Measurements from ENCODE around the gene SHROOM3. TPM values are rescaled to one million over a fixed set of nuclear protein-coding genes. Genes with fewer than 3 reads are reported as not detected.

Gene SHROOM3
- total and polyA plus RNA-seq, 2 experiments from 2014 or later, result 11.3 to 73.5 TPM

DNA sequence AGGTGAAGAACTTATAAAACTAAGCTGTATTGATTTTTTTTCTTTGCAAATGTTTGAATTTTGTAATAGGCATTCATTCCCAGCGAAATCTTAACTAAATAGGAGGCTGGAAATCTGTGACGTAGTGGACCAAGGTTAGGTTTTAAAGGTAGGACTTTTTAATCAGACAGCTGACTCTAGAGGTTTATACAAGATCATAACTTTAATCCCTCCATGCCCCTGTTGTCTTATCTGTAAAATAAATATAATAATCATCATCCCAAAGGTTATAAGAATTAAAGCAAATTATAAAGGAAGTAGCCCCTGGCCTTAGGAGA is 101.3 kb downstream of the SHROOM3 start:
- Mint-ChIP-seq H3K4me1 (peaks cover 19% of the 10 kb centered on the region; the same call in 2 of the 3 replicates), H3K36me3 (ENCODE audit: low read depth) (no peaks in the 10 kb centered on the region), H3K9me3 (no peaks in the 10 kb centered on the region), H3K27ac (no peak overlapping the region), H3K4me3 (no peak overlapping the region), H3K27me3 (ENCODE audit: insufficient read depth, low read depth, poor library complexity) (peaks cover 2% of the 10 kb centered on the region)
- Histone ChIP-seq H3K79me2 (replicated peaks; ENCODE audit: insufficient read depth) (no peaks in the 10 kb centered on the region), H3K4me3 (no peak overlapping the region), H4K20me1 (replicated peaks; ENCODE audit: insufficient read depth) (no peaks in the 10 kb centered on the region), H2AFZ (no peak overlapping the region), H3K27me3 (ENCODE audit: insufficient read depth) (no peaks in the 10 kb centered on the region), H3K4me1 (ENCODE audit: insufficient read depth) (peaks cover 9% of the 10 kb centered on the region; the same call in 1 of the 2 replicates), H3K9me2 (ENCODE audit: insufficient read depth) (0 out of 2 replicates have a peak, but pooled peaks cover 8% of the 10 kb centered on the region), H3F3A (replicated peaks; ENCODE audit: low read depth) (no peaks in the 10 kb centered on the region), H3K36me3 (ENCODE audit: insufficient read depth) (no peaks in the 10 kb centered on the region), H3K27ac (ENCODE audit: low read depth) (no peak overlapping the region), H3K4me2 (no peak overlapping the region)
- no peak for TF ChIP-seq JUNB (IDR thresholded peaks at IDR 0.05; ENCODE audit: unreplicated experiment)
- TF ChIP-seq, protein P1, sequence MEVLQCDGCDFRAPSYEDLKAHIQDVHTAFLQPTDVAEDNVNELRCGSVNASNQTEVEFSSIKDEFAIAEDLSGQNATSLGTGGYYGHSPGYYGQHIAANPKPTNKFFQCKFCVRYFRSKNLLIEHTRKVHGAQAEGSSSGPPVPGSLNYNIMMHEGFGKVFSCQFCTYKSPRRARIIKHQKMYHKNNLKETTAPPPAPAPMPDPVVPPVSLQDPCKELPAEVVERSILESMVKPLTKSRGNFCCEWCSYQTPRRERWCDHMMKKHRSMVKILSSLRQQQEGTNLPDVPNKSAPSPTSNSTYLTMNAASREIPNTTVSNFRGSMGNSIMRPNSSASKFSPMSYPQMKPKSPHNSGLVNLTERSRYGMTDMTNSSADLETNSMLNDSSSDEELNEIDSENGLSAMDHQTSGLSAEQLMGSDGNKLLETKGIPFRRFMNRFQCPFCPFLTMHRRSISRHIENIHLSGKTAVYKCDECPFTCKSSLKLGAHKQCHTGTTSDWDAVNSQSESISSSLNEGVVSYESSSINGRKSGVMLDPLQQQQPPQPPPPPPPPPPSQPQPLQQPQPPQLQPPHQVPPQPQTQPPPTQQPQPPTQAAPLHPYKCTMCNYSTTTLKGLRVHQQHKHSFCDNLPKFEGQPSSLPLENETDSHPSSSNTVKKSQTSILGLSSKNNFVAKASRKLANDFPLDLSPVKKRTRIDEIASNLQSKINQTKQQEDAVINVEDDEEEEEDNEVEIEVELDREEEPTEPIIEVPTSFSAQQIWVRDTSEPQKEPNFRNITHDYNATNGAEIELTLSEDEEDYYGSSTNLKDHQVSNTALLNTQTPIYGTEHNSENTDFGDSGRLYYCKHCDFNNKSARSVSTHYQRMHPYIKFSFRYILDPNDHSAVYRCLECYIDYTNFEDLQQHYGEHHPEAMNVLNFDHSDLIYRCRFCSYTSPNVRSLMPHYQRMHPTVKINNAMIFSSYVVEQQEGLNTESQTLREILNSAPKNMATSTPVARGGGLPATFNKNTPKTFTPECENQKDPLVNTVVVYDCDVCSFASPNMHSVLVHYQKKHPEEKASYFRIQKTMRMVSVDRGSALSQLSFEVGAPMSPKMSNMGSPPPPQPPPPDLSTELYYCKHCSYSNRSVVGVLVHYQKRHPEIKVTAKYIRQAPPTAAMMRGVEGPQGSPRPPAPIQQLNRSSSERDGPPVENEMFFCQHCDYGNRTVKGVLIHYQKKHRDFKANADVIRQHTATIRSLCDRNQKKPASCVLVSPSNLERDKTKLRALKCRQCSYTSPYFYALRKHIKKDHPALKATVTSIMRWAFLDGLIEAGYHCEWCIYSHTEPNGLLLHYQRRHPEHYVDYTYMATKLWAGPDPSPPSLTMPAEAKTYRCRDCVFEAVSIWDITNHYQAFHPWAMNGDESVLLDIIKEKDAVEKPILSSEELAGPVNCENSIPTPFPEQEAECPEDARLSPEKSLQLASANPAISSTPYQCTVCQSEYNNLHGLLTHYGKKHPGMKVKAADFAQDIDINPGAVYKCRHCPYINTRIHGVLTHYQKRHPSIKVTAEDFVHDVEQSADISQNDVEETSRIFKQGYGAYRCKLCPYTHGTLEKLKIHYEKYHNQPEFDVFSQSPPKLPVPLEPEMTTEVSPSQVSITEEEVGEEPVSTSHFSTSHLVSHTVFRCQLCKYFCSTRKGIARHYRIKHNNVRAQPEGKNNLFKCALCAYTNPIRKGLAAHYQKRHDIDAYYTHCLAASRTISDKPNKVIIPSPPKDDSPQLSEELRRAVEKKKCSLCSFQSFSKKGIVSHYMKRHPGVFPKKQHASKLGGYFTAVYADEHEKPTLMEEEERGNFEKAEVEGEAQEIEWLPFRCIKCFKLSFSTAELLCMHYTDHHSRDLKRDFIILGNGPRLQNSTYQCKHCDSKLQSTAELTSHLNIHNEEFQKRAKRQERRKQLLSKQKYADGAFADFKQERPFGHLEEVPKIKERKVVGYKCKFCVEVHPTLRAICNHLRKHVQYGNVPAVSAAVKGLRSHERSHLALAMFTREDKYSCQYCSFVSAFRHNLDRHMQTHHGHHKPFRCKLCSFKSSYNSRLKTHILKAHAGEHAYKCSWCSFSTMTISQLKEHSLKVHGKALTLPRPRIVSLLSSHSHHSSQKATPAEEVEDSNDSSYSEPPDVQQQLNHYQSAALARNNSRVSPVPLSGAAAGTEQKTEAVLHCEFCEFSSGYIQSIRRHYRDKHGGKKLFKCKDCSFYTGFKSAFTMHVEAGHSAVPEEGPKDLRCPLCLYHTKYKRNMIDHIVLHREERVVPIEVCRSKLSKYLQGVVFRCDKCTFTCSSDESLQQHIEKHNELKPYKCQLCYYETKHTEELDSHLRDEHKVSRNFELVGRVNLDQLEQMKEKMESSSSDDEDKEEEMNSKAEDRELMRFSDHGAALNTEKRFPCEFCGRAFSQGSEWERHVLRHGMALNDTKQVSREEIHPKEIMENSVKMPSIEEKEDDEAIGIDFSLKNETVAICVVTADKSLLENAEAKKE (CRISPR knock-in tag; IDR thresholded peaks at IDR 0.05), result no peak
- no peak for TF ChIP-seq POLR2AphosphoS5 (IDR thresholded peaks at IDR 0.05; ENCODE audit: low read depth)
- TF ChIP-seq NANOG (IDR thresholded peaks at IDR 0.05; ENCODE audit: borderline replicate concordance), result no peak
- TF ChIP-seq, protein P2, sequence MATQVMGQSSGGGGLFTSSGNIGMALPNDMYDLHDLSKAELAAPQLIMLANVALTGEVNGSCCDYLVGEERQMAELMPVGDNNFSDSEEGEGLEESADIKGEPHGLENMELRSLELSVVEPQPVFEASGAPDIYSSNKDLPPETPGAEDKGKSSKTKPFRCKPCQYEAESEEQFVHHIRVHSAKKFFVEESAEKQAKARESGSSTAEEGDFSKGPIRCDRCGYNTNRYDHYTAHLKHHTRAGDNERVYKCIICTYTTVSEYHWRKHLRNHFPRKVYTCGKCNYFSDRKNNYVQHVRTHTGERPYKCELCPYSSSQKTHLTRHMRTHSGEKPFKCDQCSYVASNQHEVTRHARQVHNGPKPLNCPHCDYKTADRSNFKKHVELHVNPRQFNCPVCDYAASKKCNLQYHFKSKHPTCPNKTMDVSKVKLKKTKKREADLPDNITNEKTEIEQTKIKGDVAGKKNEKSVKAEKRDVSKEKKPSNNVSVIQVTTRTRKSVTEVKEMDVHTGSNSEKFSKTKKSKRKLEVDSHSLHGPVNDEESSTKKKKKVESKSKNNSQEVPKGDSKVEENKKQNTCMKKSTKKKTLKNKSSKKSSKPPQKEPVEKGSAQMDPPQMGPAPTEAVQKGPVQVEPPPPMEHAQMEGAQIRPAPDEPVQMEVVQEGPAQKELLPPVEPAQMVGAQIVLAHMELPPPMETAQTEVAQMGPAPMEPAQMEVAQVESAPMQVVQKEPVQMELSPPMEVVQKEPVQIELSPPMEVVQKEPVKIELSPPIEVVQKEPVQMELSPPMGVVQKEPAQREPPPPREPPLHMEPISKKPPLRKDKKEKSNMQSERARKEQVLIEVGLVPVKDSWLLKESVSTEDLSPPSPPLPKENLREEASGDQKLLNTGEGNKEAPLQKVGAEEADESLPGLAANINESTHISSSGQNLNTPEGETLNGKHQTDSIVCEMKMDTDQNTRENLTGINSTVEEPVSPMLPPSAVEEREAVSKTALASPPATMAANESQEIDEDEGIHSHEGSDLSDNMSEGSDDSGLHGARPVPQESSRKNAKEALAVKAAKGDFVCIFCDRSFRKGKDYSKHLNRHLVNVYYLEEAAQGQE (IDR thresholded peaks at IDR 0.05; ENCODE audit: unreplicated experiment), result no peak
- no peak for TF ChIP-seq CREB1 (CRISPR knock-in tag; IDR thresholded peaks at IDR 0.05; ENCODE audit: low read depth)
- TF ChIP-seq, protein P3, sequence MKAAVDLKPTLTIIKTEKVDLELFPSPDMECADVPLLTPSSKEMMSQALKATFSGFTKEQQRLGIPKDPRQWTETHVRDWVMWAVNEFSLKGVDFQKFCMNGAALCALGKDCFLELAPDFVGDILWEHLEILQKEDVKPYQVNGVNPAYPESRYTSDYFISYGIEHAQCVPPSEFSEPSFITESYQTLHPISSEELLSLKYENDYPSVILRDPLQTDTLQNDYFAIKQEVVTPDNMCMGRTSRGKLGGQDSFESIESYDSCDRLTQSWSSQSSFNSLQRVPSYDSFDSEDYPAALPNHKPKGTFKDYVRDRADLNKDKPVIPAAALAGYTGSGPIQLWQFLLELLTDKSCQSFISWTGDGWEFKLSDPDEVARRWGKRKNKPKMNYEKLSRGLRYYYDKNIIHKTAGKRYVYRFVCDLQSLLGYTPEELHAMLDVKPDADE (IDR thresholded peaks at IDR 0.05), result no peak
- no peak for TF ChIP-seq ZNF331 (CRISPR knock-in tag; IDR thresholded peaks at IDR 0.05; ENCODE audit: low read depth)
- TF ChIP-seq, protein P4, sequence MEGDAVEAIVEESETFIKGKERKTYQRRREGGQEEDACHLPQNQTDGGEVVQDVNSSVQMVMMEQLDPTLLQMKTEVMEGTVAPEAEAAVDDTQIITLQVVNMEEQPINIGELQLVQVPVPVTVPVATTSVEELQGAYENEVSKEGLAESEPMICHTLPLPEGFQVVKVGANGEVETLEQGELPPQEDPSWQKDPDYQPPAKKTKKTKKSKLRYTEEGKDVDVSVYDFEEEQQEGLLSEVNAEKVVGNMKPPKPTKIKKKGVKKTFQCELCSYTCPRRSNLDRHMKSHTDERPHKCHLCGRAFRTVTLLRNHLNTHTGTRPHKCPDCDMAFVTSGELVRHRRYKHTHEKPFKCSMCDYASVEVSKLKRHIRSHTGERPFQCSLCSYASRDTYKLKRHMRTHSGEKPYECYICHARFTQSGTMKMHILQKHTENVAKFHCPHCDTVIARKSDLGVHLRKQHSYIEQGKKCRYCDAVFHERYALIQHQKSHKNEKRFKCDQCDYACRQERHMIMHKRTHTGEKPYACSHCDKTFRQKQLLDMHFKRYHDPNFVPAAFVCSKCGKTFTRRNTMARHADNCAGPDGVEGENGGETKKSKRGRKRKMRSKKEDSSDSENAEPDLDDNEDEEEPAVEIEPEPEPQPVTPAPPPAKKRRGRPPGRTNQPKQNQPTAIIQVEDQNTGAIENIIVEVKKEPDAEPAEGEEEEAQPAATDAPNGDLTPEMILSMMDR (conservative IDR thresholded peaks at IDR 0.05; ENCODE audit: low read depth in 2 of 2), result no peak
- no peak for TF ChIP-seq EZH2phosphoT487 (IDR thresholded peaks at IDR 0.05; ENCODE audit: unreplicated experiment)
- no peak for TF ChIP-seq STAT1 (IDR thresholded peaks at IDR 0.05; ENCODE audit: unreplicated experiment)
- no peak for TF ChIP-seq EZH2 (IDR thresholded peaks at IDR 0.05; ENCODE audit: low read depth, unreplicated experiment)
- TF ChIP-seq ZNF114 (CRISPR knock-in tag; IDR thresholded peaks at IDR 0.05), result no peak
- DNase-seq (ENCODE audit: low spot score) (no peak), ATAC-seq (no peak)

All from GM23338 (cell line).